SJSA1 (cell line): Measurements from ENCODE around the gene PHYKPL. TPM values are rescaled to one million over a fixed set of nuclear protein-coding genes. Genes with fewer than 3 reads are reported as not detected.
"Not testable (repeated sequence)": the region's sequence is repeated elsewhere in the genome, so short reads cannot be mapped to it uniquely, and the experiment has no call there.

Experiments used
- DNase-seq, 2 experiments: peaks; one replicate each; pipeline ENCODE4 v3.0.0-alpha.2; 2015 to 2020; ENCODE audit warnings: low spot score in 2 of 2, low read depth in 1 of 2
- H3K27ac ChIP-seq: fragments of 250-450 bp; sonication (Bioruptor Pico); 2 replicates; pipeline ENCODE4 v1.5.1; 2020; ENCODE audit warnings: mild to moderate bottlenecking, moderate library complexity
- H3K27me3 ChIP-seq: fragments of 250-450 bp; sonication (Bioruptor Pico); replicated peaks from 2 replicates; pipeline ENCODE4 v1.5.1; 2020; ENCODE audit warnings: mild to moderate bottlenecking, moderate library complexity
- H3K36me3 ChIP-seq: fragments of 250-450 bp; sonication (Bioruptor Pico); 2 replicates; pipeline ENCODE4 v1.5.1; 2020; ENCODE audit warnings: mild to moderate bottlenecking
- H3K4me1 ChIP-seq: fragments of 250-450 bp; sonication (Bioruptor Pico); replicated peaks from 2 replicates; pipeline ENCODE4 v1.6.1; 2021; ENCODE audit warnings: mild to moderate bottlenecking
- H3K4me3 ChIP-seq: fragments of 250-450 bp; sonication (Bioruptor Pico); 2 replicates; pipeline ENCODE4 v1.5.1; 2020; ENCODE audit warnings: mild to moderate bottlenecking
- H3K9me3 ChIP-seq: fragments of 250-450 bp; sonication (Bioruptor Pico); replicated peaks from 2 replicates; pipeline ENCODE4 v1.5.1; 2020; ENCODE audit warnings: mild to moderate bottlenecking
- total RNA-seq: library from RNA; depleted of rRNA; stranded (reverse); fragments of >200 nt; shearing (Covaris generic); gene quantifications from 2 replicates; pipeline ENCODE4 v1.2.3, GENCODE V29; 2014

The PHYKPL gene
- total RNA-seq, 1 experiment from 2014 or later = 19.3 TPM

DNA sequence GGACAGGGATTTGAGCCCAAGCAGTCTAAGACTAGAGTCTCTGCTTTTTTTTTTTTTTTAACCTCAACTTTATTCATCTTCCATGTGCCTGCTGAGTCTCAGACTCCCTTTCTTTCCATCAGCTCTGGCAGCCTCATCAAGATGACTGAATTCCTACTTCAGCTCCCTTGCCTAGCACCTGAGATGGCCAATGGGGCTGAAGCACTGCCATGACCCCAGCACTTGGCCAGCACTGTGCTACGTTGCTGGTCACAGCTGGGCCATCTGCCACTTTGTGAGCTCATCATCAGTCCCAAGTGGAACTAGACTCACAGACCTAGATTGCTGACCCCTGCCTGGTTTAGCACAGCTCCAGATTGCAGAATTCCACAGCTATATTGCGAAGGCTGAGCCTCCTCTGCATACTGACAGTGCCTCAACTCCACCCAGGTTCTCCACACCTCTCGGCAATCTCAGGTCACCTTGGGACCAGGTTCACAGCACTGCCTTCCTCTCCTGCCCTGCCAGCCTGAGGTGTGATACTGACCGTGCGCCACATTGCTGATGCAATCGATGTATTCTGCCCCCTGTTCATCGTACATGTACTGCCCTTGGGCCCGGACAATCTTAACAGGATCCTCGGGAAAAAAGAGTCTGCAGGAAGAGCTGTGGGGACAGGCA lies 1.6 kb downstream of the PHYKPL start:
- no peak for DNase-seq
- Histone ChIP-seq H3K4me3 (peak overlapping the region; percentile 81), H3K9me3 (no peaks in the 10 kb centered on the region), H3K36me3 (peaks cover 64% of the 10 kb centered on the region), H3K4me1 (peaks cover 20% of the 10 kb centered on the region), H3K27ac (no peak overlapping the region), H3K27me3 (no peaks in the 10 kb centered on the region)

GRCh38 chr5:178229861-178230260 lies 2.7 kb downstream of the PHYKPL start:
- Histone ChIP-seq H3K27ac (no peak overlapping the region), H3K4me1 (peaks cover 20% of the 10 kb centered on the region), H3K4me3 (no peak overlapping the region), H3K27me3 (no peaks in the 10 kb centered on the region), H3K36me3 (peaks cover 74% of the 10 kb centered on the region), H3K9me3 (no peaks in the 10 kb centered on the region)
- DNase-seq = no peak

DNA sequence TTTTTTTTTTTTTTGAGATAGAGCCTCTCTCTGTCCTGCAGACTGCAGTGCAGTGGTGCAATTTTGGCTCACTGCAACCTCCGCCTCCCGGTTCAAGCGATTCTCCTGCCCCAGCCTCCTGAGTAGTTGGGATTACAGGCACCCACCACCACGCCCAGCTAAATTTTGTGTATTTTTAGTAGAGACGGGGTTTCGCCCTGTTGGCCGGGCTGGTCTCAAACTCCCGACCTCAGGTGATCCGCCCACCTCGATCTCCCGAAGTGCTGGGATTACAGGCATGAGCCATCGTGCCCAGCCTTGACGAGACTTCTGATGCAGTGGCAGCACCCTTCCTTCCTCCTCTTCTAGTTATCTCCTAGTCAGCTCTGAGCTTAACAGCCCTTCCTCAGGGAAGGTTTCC lies 3.5 kb downstream of the PHYKPL start:
- Histone ChIP-seq H3K4me1 (peaks cover 20% of the 10 kb centered on the region), H3K36me3 (peaks cover 82% of the 10 kb centered on the region)
- H3K9me3 ChIP-seq, H3K27me3 ChIP-seq, H3K27ac ChIP-seq, DNase-seq, H3K4me3 ChIP-seq: not testable (repeated sequence)

DNA sequence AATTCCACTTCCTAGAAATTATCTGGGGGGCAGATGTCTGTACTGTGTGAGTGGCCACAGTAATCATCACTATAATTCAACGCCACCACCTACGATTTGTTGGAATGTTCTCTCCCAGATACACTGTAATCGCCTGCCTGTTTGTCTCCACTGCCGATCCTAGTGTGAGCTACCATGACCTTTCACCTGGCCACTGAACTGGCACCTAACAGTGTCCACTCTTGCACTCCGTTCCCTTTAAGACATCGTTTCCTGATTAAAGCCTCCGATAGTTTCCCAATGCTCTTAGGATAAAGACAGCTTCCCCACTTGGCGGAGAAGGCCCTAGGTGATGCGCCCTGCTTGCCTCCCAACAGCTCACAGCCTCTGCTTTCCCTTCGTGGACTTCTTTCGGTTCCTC lies 4.0 kb downstream of the PHYKPL start:
- no peak for DNase-seq
- Histone ChIP-seq H3K9me3 (no peaks in the 10 kb centered on the region), H3K27me3 (no peaks in the 10 kb centered on the region), H3K27ac (no peak overlapping the region), H3K4me3 (no peak overlapping the region), H3K36me3 (peaks cover 87% of the 10 kb centered on the region), H3K4me1 (peaks cover 20% of the 10 kb centered on the region)

DNA sequence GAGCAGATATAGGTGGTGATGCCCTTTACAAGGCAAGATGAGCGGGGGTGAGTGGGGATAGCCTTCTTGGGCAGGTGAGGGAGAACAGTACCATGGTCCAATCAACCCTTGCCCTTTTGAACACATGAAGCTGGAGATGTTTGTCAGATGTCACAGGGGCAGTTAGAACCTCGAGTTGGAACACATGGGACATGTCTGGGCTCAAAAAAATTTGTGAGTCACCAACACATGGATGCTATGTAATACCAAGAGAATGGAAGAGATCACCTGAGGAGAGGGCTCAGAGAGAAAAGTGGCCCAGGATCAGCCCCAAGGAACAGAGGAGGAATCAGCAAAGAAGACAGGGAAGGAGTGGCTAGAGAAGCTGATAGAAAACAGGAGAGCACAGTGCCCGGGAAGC lies 4.7 kb downstream of the PHYKPL start:
- peaks cover 94% of the 10 kb centered on the region for H3K36me3 ChIP-seq

GRCh38 chr5:178227138-178227659 lies 5.4 kb downstream of the PHYKPL start:
- Histone ChIP-seq H3K27me3 (no peaks in the 10 kb centered on the region), H3K4me3 (no peak overlapping the region), H3K4me1 (peaks cover 14% of the 10 kb centered on the region), H3K9me3 (no peaks in the 10 kb centered on the region), H3K36me3 (peaks cover 97% of the 10 kb centered on the region), H3K27ac (no peak overlapping the region)
- DNase-seq = no peak

More for the DNA sequence above, 4.7 kb downstream of the PHYKPL start:
- no peak for DNase-seq
- Histone ChIP-seq H3K9me3 (no peaks in the 10 kb centered on the region), H3K4me3 (no peak overlapping the region), H3K4me1 (peaks cover 19% of the 10 kb centered on the region), H3K27me3 (no peaks in the 10 kb centered on the region), H3K27ac (no peak overlapping the region)

DNA sequence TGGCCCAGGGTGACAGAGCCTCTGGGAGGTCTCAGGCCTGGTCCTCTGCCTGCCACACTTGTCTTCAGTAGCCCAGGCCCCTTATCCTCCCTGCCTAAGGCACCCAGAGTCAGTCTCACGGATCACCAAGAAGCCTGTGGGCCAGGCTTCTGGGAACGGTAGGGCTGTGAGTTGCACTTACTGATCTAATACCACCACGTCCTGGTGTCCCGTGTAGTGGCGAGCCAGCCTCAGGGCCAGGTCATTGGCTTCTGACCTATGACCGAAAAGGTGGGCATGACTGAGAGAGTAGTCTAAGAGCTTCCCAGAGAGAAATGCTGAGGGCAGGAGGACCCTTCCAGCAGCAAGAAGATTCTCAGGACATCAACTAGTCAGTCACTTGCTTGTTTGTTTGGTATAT lies 7.4 kb downstream of the PHYKPL start:
- no peak overlapping the region for H3K4me3 ChIP-seq
- H3K27ac ChIP-seq = no peak overlapping the region
- peaks cover 97% of the 10 kb centered on the region for H3K36me3 ChIP-seq
- no peaks in the 10 kb centered on the region for H3K4me1 ChIP-seq
- no peaks in the 10 kb centered on the region for H3K27me3 ChIP-seq
- no peak for DNase-seq
- H3K9me3 ChIP-seq = no peaks in the 10 kb centered on the region

- no peaks in the 10 kb centered on the region for H3K27me3 ChIP-seq
- DNase-seq = no peak
- H3K9me3 ChIP-seq = no peaks in the 10 kb centered on the region
- peaks cover 97% of the 10 kb centered on the region for H3K36me3 ChIP-seq
- H3K27ac ChIP-seq = no peak overlapping the region
- no peaks in the 10 kb centered on the region for H3K4me1 ChIP-seq
- H3K4me3 ChIP-seq = no peak overlapping the region
These were observed 8.2 kb downstream of the PHYKPL start for GRCh38 chr5:178224403-178224802.

DNA sequence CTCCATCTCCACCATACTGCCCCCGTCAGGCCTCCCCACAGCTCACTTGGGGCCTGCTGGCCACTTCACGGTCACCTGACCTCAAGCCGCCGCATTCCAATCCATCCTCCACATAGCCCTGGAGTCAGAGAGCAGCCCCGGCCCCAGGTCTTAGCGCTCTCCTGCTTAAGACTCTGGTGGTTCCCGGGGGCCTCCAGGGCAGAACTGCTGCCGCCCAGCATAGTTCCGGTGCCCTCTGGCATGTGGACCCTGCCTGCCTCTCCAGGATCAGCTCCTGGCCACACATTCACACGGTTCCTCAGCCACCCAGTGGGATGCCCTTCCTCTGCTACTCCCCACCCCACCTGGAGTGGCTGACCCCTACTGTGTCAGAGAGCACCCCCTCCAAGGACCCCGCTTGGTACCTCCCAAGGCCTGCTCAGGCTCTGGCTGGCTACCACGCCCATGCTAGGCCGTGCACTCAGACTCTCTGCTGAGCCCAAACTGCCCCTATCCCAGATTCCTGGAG lies 8.7 kb downstream of the PHYKPL start:
- DNase-seq = no peak
- no peak overlapping the region for H3K4me3 ChIP-seq
- peaks cover 93% of the 10 kb centered on the region for H3K36me3 ChIP-seq
- H3K27ac ChIP-seq = no peak overlapping the region
- no peaks in the 10 kb centered on the region for H3K9me3 ChIP-seq
- no peaks in the 10 kb centered on the region for H3K27me3 ChIP-seq
- H3K4me1 ChIP-seq = no peaks in the 10 kb centered on the region

DNA sequence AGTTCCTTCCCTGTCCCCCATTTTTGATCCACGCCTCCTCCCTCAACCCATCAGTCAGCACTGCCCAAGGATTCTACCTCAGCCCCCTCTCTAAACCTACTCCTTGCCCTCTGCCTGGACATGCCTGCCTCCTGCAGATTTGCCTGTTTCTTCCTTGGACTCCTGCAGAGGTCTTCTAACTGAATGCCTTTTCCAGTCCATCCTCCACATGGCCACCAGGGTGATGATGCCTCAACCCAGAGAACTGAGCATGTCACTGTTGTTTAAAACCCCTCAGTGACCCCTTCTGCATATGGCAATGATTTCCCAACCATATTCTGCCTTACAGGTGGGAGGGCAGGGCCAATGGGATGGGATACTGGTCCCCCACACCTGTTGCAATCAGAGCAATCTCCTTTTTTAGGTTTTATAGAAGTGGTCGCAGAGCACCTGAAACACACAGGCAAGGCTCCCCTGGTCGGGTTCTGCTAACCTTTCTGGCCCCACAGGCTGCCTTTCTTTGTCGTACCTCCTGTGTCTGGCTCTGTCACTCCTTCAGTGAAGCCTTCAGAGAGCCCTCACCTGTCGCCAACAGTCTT lies 9.3 kb downstream of the PHYKPL start:
- no peak overlapping the region for H3K27ac ChIP-seq
- H3K4me1 ChIP-seq = no peaks in the 10 kb centered on the region
- peaks cover 93% of the 10 kb centered on the region for H3K36me3 ChIP-seq
- no peaks in the 10 kb centered on the region for H3K9me3 ChIP-seq
- DNase-seq = no peak
- H3K4me3 ChIP-seq = no peak overlapping the region
- no peaks in the 10 kb centered on the region for H3K27me3 ChIP-seq

DNA sequence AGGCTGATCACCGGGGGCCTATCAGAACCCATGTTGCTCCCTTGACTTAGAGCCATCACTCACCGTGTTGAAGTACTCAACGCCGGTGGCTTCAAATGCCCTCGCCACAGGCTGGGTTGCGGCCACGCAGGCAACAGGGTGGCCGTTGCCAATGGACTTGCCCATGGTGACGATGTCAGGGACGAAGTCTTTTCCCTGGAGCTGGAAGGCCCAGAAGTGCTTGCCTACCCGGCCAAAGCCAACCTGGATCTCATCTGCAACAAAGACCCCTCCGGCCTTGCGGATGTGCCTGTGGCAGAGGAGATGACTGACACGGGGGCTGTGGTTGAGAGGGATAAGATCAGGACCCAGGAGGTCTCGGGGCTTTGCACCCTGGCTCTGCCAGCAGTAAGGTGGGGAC lies 10.3 kb downstream of the PHYKPL start:
- Histone ChIP-seq H3K9me3 (no peaks in the 10 kb centered on the region), H3K36me3 (peaks cover 86% of the 10 kb centered on the region), H3K27me3 (no peaks in the 10 kb centered on the region), H3K27ac (no peak overlapping the region), H3K4me3 (no peak overlapping the region), H3K4me1 (no peaks in the 10 kb centered on the region)
- no peak for DNase-seq

- H3K36me3 ChIP-seq = peaks cover 86% of the 10 kb centered on the region
- H3K9me3 ChIP-seq = no peaks in the 10 kb centered on the region
- H3K4me1 ChIP-seq = no peaks in the 10 kb centered on the region
- H3K27me3 ChIP-seq = no peaks in the 10 kb centered on the region
- DNase-seq = no peak
- H3K4me3 ChIP-seq = no peak overlapping the region
- no peak overlapping the region for H3K27ac ChIP-seq
These were observed 10.7 kb downstream of the PHYKPL start for GRCh38 chr5:178221853-178222252.

- no peak overlapping the region for H3K27ac ChIP-seq
- DNase-seq = no peak
- no peak overlapping the region for H3K4me3 ChIP-seq
- peaks cover 86% of the 10 kb centered on the region for H3K36me3 ChIP-seq
- no peaks in the 10 kb centered on the region for H3K4me1 ChIP-seq
- H3K9me3 ChIP-seq = no peaks in the 10 kb centered on the region
- H3K27me3 ChIP-seq = no peaks in the 10 kb centered on the region
These were observed 11.3 kb downstream of the PHYKPL start for GRCh38 chr5:178221282-178221681.

GRCh38 chr5:178218827-178219226 lies 13.8 kb downstream of the PHYKPL start:
- H3K36me3 ChIP-seq = peaks cover 87% of the 10 kb centered on the region
- H3K27ac ChIP-seq = no peak overlapping the region

More at GRCh38 chr5:178218827-178219226, 13.8 kb downstream of the PHYKPL start:
- Histone ChIP-seq H3K4me1 (no peaks in the 10 kb centered on the region), H3K4me3 (no peak overlapping the region), H3K27me3 (no peaks in the 10 kb centered on the region), H3K9me3 (no peaks in the 10 kb centered on the region)
- DNase-seq = no peak
